Measurements from ENCODE around the gene AMMECR1.

The AMMECR1 gene

DNA sequence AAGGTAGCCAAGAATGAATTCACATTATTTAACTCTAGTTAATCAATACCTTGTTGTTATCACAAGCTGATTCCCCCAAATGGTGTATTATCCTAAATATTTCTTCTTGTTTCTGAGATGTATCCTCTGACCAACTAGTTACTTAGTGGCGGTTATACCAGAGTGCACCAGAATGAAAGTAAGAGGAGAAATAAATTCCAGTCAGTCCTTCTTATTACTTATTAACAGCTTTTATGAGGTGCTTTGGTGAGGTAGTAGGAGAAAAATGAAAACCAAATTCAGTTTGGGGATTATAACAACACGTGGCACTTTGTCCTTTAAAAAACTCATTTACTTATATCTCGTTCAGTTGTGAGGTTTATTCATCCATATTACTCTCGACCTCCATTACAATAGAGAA is 101.9 kb downstream of the AMMECR1 start:
- H3K4me3 ChIP-seq (replicated peaks; ENCODE audit: low read depth, low read length) = no peak overlapping the region
- TF ChIP-seq, protein P1, sequence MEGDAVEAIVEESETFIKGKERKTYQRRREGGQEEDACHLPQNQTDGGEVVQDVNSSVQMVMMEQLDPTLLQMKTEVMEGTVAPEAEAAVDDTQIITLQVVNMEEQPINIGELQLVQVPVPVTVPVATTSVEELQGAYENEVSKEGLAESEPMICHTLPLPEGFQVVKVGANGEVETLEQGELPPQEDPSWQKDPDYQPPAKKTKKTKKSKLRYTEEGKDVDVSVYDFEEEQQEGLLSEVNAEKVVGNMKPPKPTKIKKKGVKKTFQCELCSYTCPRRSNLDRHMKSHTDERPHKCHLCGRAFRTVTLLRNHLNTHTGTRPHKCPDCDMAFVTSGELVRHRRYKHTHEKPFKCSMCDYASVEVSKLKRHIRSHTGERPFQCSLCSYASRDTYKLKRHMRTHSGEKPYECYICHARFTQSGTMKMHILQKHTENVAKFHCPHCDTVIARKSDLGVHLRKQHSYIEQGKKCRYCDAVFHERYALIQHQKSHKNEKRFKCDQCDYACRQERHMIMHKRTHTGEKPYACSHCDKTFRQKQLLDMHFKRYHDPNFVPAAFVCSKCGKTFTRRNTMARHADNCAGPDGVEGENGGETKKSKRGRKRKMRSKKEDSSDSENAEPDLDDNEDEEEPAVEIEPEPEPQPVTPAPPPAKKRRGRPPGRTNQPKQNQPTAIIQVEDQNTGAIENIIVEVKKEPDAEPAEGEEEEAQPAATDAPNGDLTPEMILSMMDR (IDR thresholded peaks at IDR 0.05; ENCODE audit: low read depth, low read length, missing control alignments) = no peak
- DNase-seq (ENCODE audit: extremely low read depth, low read depth) = no peak

DNA sequence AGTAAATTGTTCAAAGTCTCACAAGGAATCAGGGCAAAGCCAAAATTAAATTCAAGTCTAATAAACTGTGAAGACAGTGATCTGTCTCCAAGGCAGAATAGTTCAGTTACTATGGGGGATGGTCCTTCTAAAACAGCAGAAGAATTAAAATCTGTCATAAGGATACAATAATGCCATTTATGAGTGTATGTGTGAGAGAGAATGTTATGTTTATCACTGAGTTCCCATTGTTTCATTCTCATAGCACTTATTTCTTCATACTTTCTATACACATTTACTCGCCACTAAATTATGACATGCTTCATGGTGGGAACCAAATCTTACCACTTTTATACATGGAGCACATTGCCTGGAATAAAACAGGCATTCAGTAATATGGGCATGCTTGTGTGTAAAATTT is 102.5 kb downstream of the AMMECR1 start:
- TF ChIP-seq, protein P1 (IDR thresholded peaks at IDR 0.05; ENCODE audit: low read depth, low read length, missing control alignments) = no peak
- DNase-seq (ENCODE audit: extremely low read depth, low read depth) = no peak
- H3K4me3 ChIP-seq (replicated peaks; ENCODE audit: low read depth, low read length) = no peak overlapping the region

DNA sequence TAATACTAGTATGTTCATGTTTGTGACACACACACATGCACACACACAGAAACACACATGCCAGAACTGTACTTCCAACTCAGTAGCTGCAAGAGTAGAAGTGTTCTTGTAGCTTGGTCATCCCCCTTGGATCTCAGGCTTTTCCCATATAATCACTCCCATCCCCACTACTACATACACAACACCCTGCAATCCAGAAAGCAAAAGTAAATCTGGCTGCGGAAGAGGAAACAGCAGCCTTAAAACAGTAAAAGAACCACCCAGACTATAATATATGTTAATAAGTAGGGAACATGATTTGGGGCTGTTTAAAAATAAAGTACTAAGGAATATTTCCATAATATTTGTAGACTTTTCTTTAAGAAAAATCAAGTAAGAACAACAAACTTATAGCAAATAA is 103.2 kb downstream of the AMMECR1 start:
- TF ChIP-seq, protein P1 (IDR thresholded peaks at IDR 0.05; ENCODE audit: low read depth, low read length, missing control alignments) = no peak
- H3K4me3 ChIP-seq (replicated peaks; ENCODE audit: low read depth, low read length) = no peak overlapping the region
- no peak for DNase-seq (ENCODE audit: extremely low read depth, low read depth)

DNA sequence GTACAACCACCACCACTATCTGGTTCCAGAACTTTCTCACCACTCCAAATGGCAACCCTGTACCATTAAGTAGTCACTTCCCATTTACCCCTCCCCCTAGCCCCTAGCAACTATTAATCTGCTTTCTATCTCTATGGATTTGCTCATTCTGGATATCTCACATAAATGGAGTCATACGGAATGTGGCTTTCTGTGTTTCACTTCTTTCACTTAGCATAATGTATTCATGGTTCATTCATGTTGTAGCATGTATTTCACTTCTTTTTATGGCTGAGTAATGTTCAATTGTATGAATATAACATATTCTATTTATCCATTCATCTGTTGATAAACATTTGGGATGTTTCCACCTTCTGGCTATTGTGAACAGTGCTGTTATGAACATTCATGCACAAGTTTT is 104.7 kb downstream of the AMMECR1 start:
- DNase-seq (ENCODE audit: extremely low read depth, low read depth) = no peak
- H3K4me3 ChIP-seq (replicated peaks; ENCODE audit: low read depth, low read length) = no peak overlapping the region
- TF ChIP-seq, protein P1 (IDR thresholded peaks at IDR 0.05; ENCODE audit: low read depth, low read length, missing control alignments) = no peak

DNA sequence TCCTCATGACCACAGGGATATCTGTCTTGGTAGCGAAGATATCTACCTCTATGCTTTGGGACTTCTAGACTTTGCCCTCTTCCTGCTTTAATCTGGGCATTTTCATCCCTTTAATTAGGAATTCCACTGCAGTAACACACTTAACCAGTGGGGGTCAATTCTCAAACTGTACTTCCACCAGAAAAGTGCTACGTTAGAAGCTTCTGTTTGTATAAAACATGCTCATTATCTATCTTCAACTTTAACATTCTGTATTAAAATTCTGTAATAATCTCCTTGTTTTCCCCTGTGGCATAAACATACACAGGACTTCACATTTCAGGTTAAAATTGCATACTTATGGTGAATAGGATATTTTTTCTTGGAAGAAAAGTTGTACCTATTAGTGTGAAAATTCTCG is 105.6 kb downstream of the AMMECR1 start:
- H3K4me3 ChIP-seq (replicated peaks; ENCODE audit: low read depth, low read length) = no peak overlapping the region
- TF ChIP-seq, protein P1 (IDR thresholded peaks at IDR 0.05; ENCODE audit: low read depth, low read length, missing control alignments) = no peak
- no peak for DNase-seq (ENCODE audit: extremely low read depth, low read depth)

DNA sequence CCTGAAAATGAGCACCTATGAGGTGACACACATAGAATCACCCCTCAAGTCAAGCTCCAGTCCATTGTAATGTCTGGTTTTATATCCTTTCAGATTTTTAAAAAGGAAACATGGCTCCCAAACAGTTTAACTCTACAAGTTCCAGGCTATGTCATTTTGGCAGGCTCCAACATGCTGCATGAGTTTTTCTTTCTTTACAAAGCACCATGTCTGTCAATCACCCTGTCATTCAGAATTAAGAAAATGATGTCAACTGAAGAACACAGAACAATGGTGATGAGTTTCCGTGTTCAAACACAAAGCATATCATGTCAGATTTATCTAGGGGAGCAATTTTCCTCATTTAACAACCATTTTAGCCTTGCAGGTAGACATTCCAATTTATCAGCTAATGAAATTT is 106.5 kb downstream of the AMMECR1 start:
- no peak overlapping the region for H3K4me3 ChIP-seq (replicated peaks; ENCODE audit: low read depth, low read length)
- DNase-seq (ENCODE audit: extremely low read depth, low read depth) = no peak
- TF ChIP-seq, protein P1 (IDR thresholded peaks at IDR 0.05; ENCODE audit: low read depth, low read length, missing control alignments) = no peak

DNA sequence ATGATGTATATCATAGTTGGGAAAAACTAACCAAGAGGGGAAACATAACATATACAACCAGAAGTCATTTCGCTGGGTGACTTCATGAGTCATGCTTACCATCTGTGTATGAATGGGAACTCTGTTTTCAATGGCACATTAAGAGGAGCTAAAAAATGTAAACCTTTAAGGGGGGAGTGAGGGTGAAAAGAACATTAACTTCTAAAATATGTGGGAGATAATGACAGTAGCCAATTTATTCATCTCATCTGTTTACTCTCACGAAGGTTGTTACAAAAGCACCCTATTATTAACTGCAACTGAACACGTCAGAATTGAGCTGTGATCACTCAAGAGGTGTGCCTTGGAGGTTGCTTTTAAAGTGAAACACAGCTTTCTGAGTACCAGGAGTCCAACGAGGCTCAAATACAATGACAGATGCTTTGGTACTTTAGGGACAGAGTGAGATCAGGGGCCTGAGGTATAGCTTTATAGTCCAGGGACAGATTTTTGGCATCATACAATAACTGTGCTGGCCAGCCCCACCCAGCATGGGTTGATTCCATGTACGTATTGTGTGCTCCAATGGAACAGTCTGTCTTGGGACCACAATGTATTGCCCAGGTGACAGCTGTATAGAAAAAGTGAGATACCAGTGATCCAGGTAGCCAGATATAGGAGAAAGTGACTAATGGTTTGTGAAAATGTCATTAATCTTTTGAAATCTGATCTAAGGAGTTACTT is 107.3 kb downstream of the AMMECR1 start:
- TF ChIP-seq, protein P1 (IDR thresholded peaks at IDR 0.05; ENCODE audit: low read depth, low read length, missing control alignments) = no peak
- peak; percentile 62 for DNase-seq (ENCODE audit: extremely low read depth, low read depth)
- no peak overlapping the region for H3K4me3 ChIP-seq (replicated peaks; ENCODE audit: low read depth, low read length)
